ENCODE results near the gene HDAC5. TPM values are rescaled to one million over a fixed set of nuclear protein-coding genes. Genes with fewer than 3 reads are reported as not detected.

The HDAC5 gene
- total RNA-seq, 2 donors from 2014 or later: 28.5 to 51.7 TPM

Other genes with a start within 250 kb of the HDAC5 start
- gene MPP2, start 216.1 kb downstream of the HDAC5 start, total RNA-seq: 10 to 100 TPM; 11.4 to 15.5 TPM
- not detected for gene PPY, start 181.2 kb downstream of the HDAC5 start, total RNA-seq
- gene PYY, start 169.7 kb downstream of the HDAC5 start, total RNA-seq: not detected
- 1 to 10 TPM in 1 of 2 donors, under 1 TPM in 1; 0.86 to 1.2 TPM for gene NAGS, start 119.0 kb downstream of the HDAC5 start, total RNA-seq
- 10 to 100 TPM; 12.9 to 14.8 TPM for gene TMEM101, start 108.7 kb downstream of the HDAC5 start, total RNA-seq
- 10 to 100 TPM; 37.5 to 38.2 TPM for gene LSM12, start 57.0 kb downstream of the HDAC5 start, total RNA-seq
- gene G6PC3, start 52.9 kb downstream of the HDAC5 start, total RNA-seq: 10 to 100 TPM; 40.3 to 41.4 TPM
- 1 to 10 TPM in 1 of 2 donors, under 1 TPM in 1; 0.65 to 1.2 TPM for gene HROB, start 18.3 kb upstream of the HDAC5 start, total RNA-seq
- gene ASB16, start 47.1 kb upstream of the HDAC5 start, total RNA-seq: 1 to 10 TPM in 1 of 2 donors, under 1 TPM in 1; 0.19 to 1.5 TPM
- 10 to 100 TPM; 26.3 to 31.2 TPM for gene TMUB2, start 63.3 kb upstream of the HDAC5 start, total RNA-seq
- 10 to 100 TPM; 49.2 to 61.9 TPM for gene ATXN7L3, start 76.2 kb upstream of the HDAC5 start, total RNA-seq
- gene UBTF, start 96.0 kb upstream of the HDAC5 start, total RNA-seq: 10 to 100 TPM; 42.6 to 59.7 TPM
- gene SLC4A1, start 144.5 kb upstream of the HDAC5 start, total RNA-seq: 1 to 10 TPM; 1.5 to 4.2 TPM
- gene RUNDC3A, start 185.0 kb upstream of the HDAC5 start, total RNA-seq: under 1 TPM in 1 of 2 donors, not detected in 1; 0.83 TPM
- gene SLC25A39, start 201.2 kb upstream of the HDAC5 start, total RNA-seq: 10 to 100 TPM; 47.0 to 56.9 TPM
- 100 to 1,000 TPM; 149 to 261 TPM for gene GRN, start 221.7 kb upstream of the HDAC5 start, total RNA-seq
- under 1 TPM; 0.43 to 0.69 TPM for gene FAM171A2, start 240.2 kb upstream of the HDAC5 start, total RNA-seq